Fibroblast of pulmonary artery (primary cell): ENCODE measurements around the gene WASF2.

ENCODE experiments used
- DNase-seq: peaks from one replicate; pipeline ENCODE4 v3.0.0-alpha.2; 2010; ENCODE audit warnings: low read depth
- H3K4me3 ChIP-seq: replicated peaks from 2 replicates; pipeline ENCODE4 v1.5.1; 2011; ENCODE audit warnings: low read depth, mild to moderate bottlenecking, control low read depth, low read length, moderate library complexity
- TF ChIP-seq, protein P1 (sequence below): IDR thresholded peaks from 2 replicates; pipeline ENCODE4 v1.5.1; 2011; ENCODE audit warnings: mild to moderate bottlenecking, control low read depth, low read length, inconsistent platforms; ENCODE audit errors: missing control alignments

Gene WASF2

DNA sequence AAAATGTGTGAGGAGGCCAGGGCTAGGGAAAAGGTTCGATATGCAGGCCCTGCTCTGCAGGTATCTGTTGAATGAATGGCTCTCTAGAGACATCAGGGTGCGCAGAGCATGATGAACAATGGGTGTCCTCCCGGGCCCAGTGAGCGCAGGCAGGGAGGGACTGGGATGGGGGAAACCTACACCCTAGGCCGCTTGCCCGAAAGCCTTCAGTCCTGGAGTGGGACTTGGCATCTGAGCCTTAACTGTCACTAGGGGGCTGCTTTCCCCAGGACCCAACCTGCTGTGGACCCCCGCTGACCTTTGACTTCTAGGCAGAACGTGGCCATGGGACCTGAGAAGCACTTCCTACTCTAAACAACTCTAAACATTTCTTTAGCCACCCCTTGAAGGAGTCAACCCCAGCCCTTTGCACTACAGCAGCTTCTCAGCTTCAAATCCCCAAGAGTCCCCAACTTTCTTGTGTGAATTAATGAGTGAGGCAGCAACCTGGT, 122.8 kb downstream of the WASF2 start:
- no peak for DNase-seq
- TF ChIP-seq, protein P1, sequence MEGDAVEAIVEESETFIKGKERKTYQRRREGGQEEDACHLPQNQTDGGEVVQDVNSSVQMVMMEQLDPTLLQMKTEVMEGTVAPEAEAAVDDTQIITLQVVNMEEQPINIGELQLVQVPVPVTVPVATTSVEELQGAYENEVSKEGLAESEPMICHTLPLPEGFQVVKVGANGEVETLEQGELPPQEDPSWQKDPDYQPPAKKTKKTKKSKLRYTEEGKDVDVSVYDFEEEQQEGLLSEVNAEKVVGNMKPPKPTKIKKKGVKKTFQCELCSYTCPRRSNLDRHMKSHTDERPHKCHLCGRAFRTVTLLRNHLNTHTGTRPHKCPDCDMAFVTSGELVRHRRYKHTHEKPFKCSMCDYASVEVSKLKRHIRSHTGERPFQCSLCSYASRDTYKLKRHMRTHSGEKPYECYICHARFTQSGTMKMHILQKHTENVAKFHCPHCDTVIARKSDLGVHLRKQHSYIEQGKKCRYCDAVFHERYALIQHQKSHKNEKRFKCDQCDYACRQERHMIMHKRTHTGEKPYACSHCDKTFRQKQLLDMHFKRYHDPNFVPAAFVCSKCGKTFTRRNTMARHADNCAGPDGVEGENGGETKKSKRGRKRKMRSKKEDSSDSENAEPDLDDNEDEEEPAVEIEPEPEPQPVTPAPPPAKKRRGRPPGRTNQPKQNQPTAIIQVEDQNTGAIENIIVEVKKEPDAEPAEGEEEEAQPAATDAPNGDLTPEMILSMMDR, result no peak
- H3K4me3 ChIP-seq, result peak overlapping the region; percentile 78

DNA sequence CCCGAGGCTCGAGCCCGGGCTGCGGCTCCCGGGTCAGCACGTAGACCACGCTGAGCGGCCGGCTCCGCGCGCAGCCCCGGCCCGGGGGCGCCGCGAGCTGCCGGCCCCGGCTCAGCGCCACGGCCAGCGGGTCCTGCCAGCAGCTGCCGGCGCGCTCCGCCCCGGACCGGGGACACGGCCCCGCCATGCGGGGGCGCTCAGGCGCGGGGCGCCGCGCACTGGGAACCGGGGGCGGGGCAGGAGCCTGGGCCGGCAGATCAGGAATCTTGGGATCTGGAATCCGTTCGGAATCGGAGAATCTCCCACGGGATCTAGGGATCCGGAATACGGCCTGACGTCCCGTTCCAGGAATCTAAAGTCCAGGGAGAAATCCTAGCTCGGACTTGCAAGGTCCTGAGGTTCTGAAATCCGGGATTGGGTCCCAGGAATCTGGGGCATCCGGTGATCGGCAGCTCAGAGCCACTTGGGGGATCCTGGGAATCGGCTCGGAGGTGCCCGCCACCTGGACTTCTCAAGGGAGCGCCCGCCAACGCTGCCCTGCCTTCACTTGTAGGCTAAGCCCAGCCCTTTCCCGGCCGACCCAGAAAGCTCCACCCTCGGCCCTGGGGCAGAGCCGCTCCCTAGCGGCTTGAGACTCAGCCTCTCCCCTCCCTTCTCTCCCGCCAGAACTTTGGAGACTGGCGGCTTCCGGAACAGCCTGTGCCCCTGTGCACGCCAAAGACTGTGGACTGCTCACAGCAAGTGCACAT, 123.4 kb downstream of the WASF2 start, which contains the start of gene MAP3K6:
MAP3K6 (minus strand) TSS at position 551 of the 749 bp plus-strand sequence; CDS start at position 187, 364 bp downstream.
- DNase-seq, result peak; percentile 74
- H3K4me3 ChIP-seq, result peak within 1 kb of the TSS; percentile 78
- TF ChIP-seq, protein P1, result peak; percentile 4

DNA sequence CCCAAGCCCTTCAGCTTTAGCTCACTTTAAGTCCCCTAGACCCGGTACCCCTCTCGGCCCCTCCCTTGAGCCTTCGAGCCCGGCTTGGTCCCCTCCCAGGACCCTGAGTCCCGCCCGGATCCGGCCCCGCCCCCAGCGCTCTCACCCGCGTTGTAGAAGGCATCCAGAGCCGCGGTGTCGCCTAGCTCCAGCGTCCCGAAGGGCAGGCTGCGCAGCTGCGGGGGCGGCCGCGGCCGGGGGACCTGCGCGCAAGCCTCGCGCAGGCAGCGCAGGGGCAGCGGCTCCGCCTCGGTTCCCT, 123.9 kb downstream of the WASF2 start:
- peak overlapping the region; percentile 78 for H3K4me3 ChIP-seq
- DNase-seq, result peak; percentile 68
- TF ChIP-seq, protein P1, result no peak

DNA sequence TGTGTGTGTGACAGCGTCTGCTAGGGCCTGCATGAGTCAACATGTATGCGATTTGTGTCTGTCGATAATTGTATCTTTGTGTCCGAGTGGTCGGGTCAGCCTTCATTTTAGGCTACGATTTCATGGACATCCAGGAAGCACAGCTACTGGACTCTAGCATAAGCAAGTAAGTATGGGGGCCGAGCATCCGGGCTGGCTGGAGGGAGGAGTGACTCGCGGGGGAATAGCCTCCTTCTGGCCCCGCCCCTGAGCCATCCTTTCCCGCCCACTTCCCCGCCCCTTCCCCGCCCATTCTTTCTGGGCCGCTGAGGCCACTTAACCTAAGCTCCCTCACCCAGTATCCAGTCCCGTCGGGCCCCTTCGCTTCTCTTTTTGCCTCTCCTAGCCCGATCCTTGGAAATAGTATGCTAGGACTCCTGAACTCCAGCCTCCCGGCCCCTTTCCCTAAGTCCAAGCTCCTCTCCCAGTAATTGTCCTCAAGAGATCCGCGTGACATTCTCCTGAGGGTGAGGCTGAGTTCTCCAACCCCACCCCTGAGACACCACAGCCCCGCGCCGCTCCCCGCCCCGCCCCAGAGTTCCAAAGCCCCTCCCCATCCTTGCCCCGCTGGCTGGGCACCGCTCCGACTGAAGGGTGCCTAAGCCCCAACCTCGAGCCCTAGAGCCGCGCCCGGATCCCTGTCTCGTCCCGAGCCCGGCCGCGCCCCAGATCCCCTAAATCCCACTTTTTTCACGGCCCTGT, 124.4 kb downstream of the WASF2 start:
- DNase-seq, result peak; percentile 92
- TF ChIP-seq, protein P1, result no peak
- H3K4me3 ChIP-seq, result peak overlapping the region; percentile 78

DNA sequence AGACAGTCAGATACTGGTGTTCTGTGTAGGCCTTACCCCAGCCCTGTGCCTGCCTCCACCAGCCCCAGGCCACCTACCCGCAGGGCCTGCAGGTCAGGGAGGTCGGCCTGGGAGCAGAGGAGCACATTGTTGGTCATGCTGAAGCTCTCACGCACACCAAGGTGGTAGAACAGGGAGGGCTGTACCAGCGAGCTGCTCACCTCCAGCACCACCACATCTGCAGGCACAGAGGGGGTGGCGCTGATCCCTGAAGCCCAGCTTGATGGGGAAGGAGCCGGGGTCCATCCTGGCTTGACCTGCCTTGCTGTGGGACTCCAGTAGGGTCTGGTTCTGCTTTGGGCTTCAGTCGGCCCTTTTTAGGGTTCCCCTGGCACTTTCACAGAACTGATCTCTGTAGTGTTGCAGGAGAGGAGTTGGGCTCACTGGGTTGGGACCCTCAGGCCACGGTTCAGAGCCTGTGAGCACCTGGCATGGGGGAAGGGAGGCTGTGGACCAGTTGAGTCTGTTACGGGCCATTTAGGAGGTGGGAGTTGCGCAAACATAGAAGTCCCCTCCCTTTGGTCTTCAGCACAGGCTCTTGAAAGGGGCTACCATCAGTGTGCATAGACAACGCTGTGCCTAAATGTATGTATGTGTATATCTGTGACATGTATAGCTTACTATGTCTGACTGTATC, 125.1 kb downstream of the WASF2 start:
- TF ChIP-seq, protein P1, result no peak
- no peak for DNase-seq
- H3K4me3 ChIP-seq, result peak overlapping the region; percentile 78

DNA sequence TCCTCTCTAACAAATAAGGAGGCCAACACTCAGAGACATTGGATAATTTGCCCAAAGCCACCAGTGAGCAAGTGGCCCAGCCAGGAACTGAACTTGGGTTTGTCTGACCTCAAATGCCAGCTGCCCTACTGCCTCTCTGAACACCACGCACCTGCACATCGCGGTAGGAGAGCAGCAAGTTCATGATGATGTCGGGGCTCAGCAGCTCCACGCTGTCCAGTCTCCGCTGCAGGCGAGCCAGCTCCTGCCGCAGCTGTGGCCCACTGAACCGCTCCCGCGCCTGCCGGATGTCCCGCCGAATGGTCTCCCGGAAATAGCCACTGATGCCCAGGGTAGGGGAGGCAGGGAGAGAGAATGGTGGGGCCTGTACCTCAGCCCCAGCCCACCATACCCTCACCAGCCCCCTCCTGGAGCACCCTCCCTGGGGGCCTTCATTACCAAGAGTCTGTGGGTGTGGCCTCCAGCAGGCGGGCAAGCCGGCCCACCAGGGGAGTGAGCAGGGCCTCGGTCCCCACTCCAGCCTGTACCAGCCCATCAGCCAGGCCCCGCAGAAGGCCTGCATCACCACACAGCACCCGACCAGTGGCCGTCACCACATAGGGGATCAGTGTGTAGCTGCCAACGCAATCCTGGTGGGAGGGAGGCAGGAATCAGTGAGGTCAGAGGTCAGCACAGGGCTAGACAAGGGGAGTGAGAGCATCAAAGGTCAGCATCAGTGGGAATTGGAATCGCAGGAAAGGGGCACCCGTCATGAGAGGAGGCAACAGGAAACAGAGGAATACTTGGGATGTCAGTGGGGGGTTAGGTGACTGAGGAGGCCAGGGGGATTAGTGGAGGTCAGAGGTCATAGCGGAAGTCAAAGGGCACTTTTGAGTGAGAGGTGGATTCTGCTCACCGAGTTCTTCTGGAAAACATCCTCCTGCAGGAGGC, 125.9 kb downstream of the WASF2 start:
- DNase-seq, result no peak
- no peak overlapping the region for H3K4me3 ChIP-seq
- TF ChIP-seq, protein P1, result no peak
